Measurements from ENCODE around the gene OPRM1. TPM values are rescaled to one million over a fixed set of nuclear protein-coding genes. Genes with fewer than 3 reads are reported as not detected.
"Not testable (repeated sequence)": the region's sequence is repeated elsewhere in the genome, so short reads cannot be mapped to it uniquely, and the experiment has no call there.

The OPRM1 gene
- total RNA-seq, 1 experiment from 2014 or later = not detected

DNA sequence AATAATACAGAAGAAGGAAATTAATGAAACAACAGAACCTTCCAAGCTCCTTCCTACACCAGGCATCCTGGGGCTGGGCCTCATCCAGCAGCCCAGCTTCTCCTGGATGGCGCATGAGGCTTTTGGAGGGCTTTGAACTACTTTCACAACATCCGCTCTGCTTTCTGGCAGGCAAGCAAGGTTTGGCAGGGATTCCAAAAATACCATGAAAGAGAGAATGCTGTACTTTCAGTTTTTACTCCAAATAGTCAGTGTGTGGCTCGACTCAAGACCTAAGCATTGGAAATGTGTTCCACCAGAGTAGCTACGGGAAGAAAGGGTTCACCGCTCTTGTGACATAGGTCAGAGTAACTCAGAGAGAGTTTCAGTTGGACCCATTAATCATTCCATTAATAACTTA, 125.4 kb downstream of the OPRM1 start:
- peak; percentile 85 for DNase-seq
- Histone ChIP-seq H3K4me3 (no peak overlapping the region), H3K9me3 (no peaks in the 10 kb centered on the region; the same call in 1 of the 2 replicates), H3K27me3 (no peaks in the 10 kb centered on the region), H3K36me3 (no peaks in the 10 kb centered on the region)

DNA sequence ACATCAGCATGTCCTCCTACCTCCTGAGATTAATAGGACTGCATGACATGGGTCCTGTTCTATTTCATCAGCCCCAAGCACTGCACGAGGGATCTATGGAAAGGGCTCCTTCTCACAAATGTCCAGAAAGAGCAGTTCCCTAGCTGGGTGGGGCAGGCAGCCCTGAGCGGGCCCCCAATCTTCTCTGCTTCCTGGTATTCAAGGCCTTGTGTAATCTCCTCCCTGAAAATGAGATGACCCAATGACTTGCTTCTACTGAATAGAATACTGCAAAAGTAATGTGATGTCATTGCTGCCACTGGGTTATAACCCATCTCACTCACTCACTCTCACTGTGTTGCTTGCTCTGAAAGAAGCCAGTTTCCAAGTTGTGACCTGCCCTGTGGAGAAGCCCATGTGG, 126.4 kb downstream of the OPRM1 start:
- no peak overlapping the region for H3K4me3 ChIP-seq
- H3K36me3 ChIP-seq = no peaks in the 10 kb centered on the region
- H3K27me3 ChIP-seq = no peaks in the 10 kb centered on the region
- no peaks in the 10 kb centered on the region; the same call in 1 of the 2 replicates for H3K9me3 ChIP-seq
- no peak for DNase-seq

DNA sequence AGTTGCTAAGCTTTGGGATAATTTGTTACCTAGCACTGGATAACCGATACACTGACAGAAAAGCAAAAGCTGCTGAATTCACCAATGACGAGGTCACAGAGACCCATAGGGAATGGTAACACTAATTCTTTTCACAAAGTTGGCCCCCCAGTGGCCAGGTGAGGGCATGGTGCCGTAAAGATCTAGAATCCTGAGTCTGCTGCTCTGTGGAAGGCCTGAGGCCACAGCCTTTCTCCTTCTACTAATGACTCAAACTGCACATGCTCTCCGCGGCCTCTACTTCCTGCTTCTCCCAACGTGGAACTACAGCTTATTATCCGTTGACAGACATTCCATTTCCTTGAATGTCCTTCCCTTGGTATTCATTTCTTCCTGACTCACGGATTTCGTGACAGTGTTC, 127.1 kb downstream of the OPRM1 start:
- no peaks in the 10 kb centered on the region for H3K27me3 ChIP-seq
- no peak overlapping the region for H3K4me3 ChIP-seq
- DNase-seq = no peak
- H3K9me3 ChIP-seq = no peaks in the 10 kb centered on the region; the same call in 1 of the 2 replicates
- no peaks in the 10 kb centered on the region for H3K36me3 ChIP-seq

DNA sequence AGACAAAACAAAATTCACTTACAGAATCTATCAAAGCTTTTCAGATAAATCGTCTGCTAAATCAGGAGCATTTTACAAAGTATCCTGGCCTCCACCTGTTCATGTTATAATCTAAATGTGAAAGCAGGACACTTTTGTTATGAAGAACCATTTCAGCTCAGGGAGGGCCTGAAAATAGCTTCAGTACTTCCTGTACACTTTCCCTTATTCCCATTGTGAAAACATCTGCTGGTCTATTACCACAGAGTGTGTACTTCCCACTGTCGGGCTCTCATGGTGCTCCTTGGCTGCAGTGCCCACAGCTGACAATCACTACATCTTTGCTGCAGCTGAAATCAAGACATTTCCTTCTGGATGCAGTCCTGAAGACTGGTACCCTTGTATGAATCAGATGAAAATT, 128.1 kb downstream of the OPRM1 start:
- no peak overlapping the region for H3K4me3 ChIP-seq
- no peaks in the 10 kb centered on the region for H3K27me3 ChIP-seq
- H3K36me3 ChIP-seq = no peaks in the 10 kb centered on the region
- H3K9me3 ChIP-seq = no peaks in the 10 kb centered on the region; the same call in 1 of the 2 replicates
- no peak for DNase-seq

DNA sequence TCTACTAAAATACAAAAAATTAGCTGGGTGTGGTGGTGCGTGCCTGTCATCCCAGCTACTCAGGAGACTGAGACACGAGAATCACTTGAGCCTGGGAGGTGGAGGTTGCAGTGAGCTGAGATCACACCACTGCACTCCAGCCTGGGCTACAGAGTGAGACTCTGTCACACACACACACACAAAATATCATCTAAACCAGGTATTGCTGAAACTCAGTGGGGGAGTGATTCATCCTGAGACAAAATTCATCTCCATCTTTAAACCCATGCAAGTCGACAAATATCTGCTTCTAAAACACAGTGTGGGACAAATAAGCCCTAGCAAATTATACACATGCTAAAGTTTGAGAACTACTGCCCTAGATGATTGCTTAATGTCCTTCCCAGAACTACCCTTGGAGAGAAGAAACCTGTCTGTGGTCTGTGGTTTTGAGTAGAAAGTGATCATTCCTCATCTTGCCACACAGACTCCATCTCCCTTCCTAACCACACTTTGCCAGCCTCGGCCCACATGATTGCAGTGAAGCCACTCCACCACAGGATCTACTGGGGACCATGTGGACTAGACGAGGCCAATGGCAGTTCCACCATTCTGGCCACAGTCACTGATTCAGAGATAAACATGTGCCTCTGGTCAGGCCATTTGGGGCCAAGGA, 130.3 kb downstream of the OPRM1 start:
- Histone ChIP-seq H3K36me3 (no peaks in the 10 kb centered on the region), H3K27me3 (no peaks in the 10 kb centered on the region), H3K9me3 (no peaks in the 10 kb centered on the region; the same call in 1 of the 2 replicates), H3K4me3 (no peak overlapping the region)
- DNase-seq = no peak

DNA sequence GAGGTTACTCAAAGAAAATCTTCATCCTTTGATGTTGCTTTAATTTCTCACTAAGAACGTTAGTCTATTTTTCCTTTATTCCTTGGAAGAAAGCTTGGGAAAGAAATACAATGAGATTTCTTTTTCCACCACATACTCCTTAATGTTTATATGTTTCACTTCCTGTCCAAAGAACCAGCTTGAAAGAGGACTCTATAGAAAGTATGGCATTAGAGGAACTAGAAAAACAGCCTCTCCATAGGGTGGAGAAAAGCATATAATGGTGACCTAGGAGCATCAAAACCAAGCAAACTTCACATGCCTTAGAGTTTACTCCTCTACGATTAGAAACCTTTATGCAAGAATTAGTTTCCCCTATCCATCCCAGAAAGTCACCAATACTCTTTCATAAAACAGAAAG, 131.1 kb downstream of the OPRM1 start:
- H3K9me3 ChIP-seq = no peaks in the 10 kb centered on the region; the same call in 1 of the 2 replicates
- no peak for DNase-seq
- H3K36me3 ChIP-seq = no peaks in the 10 kb centered on the region
- H3K27me3 ChIP-seq = no peaks in the 10 kb centered on the region
- no peak overlapping the region for H3K4me3 ChIP-seq

DNA sequence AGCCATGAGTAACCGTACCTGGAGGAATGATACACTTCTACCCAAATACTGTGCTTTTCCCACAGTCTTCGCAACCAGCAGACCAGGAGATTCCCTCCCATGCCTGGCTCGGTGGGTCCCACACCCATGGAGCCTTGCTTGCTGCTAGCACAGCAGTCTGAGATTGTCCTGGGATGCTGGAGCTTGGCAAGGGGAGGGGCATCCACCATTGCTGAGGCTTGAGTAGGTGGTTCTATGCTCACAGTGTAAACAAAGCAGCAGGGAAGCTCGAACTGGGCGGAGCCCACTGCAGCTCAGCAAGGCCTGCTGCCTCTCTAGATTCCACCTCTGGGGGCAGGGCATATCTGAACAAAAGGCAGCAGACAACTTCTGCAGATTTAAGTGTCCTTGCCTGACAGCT, 133.4 kb downstream of the OPRM1 start:
- not testable (repeated sequence) for H3K36me3 ChIP-seq, H3K9me3 ChIP-seq, H3K27me3 ChIP-seq, H3K4me3 ChIP-seq
- DNase-seq = peak; percentile 11

DNA sequence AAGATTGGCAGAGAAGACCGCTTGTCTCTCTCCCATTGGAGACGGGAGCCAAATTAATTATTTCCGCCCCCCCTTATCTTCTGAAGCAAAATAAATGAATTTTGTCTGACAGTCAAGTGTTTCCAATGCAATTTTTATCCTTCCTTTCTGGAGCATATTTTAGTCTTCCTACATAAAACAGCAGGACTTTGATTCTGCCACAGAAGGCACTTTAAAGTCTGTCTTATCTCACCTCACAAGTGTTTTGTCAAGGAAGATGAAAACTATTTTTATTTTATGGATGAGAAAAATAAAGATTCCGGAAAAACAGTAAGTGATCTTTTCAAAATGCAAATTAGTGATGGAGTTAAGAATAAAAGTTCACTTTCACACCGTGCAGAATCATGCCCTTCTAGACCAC, 140.4 kb downstream of the OPRM1 start:
- H3K4me3 ChIP-seq = no peak overlapping the region
- no peak for DNase-seq
- no peaks in the 10 kb centered on the region for H3K27me3 ChIP-seq
- H3K9me3 ChIP-seq = no peaks in the 10 kb centered on the region
- H3K36me3 ChIP-seq = no peaks in the 10 kb centered on the region

DNA sequence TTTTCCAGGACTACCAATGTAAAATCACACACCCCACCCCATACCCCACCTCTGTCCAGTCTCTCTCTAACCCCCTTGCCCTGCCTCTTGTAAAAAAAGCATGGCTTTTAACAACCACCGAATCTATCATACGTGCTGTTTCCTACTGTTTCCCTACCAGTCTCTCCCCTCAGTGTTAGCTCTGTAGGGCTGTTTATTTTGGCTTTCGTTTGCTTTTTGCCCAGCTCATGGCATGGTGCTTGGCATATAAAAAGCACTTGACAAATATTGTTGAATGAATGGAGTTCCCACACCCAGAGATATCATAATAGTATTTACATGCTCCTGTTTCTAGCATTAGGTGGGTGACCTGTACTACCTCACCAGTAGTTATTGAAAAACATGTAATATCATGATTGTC, 148.2 kb downstream of the OPRM1 start:
- no peaks in the 10 kb centered on the region for H3K27me3 ChIP-seq
- H3K36me3 ChIP-seq = no peaks in the 10 kb centered on the region
- H3K9me3 ChIP-seq = no peaks in the 10 kb centered on the region
- H3K4me3 ChIP-seq = no peak overlapping the region
- DNase-seq = no peak

DNA sequence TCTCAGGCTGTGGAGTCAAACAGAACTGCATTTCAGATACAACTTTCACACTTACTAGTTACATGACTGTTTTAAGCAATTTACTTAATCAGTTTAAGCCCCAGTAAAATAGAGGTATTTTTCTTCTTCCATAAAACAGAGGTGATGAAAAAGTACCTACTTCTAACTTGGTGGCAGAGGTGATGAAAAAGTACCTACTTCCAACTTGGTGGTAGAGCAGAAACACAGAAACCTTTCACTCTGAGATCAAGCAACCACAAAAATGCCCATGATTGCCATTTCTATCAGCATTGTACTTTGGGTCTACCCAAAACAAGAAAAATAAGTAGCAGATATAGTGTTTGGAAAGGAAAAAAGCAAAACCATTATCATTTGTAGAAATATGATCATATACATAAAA, 148.7 kb downstream of the OPRM1 start:
- Histone ChIP-seq H3K36me3 (no peaks in the 10 kb centered on the region), H3K4me3 (no peak overlapping the region), H3K9me3 (no peaks in the 10 kb centered on the region), H3K27me3 (no peaks in the 10 kb centered on the region)
- no peak for DNase-seq

DNA sequence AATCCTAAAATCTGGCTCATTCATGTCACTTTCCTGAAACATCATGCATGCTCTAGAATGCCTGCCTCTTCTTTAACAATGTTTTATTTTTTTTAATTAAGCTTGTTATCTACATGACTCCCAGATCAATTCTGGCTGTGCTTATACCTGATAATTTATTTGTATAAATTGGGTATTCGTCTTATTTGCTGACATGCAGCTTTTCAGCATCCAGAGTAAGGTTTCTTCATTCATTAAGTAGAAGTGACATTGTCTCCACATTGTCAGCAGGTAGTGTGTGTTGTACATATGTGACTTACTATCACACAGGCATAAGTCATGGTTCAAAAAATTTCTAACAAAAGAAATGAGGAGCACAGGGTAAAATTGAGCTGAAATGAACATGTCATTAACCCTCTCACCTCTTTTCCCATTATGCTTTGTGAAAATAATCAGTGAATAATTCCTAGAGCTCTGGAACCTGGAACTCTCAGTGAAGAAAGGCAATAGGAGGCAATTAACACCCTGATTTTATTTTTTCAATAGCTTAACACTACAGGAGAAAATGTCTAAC, 157.4 kb downstream of the OPRM1 start:
- H3K36me3 ChIP-seq = no peaks in the 10 kb centered on the region
- H3K27me3 ChIP-seq = no peaks in the 10 kb centered on the region
- no peak for DNase-seq
- H3K4me3 ChIP-seq = no peak overlapping the region
- H3K9me3 ChIP-seq = no peaks in the 10 kb centered on the region

DNA sequence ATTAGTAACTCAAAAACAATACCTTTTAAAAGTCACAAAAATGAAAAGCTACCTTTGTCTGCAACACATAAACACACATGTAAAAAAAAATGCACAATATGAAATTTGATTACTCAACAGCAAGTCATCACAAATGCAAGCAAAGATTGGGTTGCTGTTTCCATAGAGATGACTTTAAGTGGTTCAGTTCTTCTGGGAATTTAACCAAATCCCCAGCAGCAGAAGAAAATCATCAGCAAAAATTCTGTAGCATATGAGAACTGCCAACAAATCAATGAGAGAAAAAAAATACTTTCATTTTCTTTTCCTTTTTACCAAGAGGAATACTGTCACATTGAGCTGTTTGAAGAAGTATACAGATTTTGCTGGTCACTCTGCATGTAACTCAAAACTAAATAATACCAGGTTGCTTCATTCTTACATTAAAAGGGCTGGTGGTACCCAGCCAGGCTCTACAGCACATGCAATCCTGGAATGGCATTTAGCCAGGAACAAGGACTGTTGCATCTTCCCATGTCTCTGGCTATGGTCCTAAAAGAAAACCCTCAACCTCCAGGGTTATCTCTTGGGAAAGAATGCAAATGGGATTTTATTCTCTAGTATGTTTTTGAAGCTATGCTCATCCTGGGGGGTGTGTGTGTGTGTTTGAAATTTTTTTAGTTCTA, 158.3 kb downstream of the OPRM1 start:
- no peaks in the 10 kb centered on the region for H3K9me3 ChIP-seq
- no peaks in the 10 kb centered on the region for H3K36me3 ChIP-seq
- H3K4me3 ChIP-seq = peak overlapping the region; percentile 9; the same call in 1 of the 2 replicates
- DNase-seq = peak; percentile 7
- no peaks in the 10 kb centered on the region for H3K27me3 ChIP-seq

DNA sequence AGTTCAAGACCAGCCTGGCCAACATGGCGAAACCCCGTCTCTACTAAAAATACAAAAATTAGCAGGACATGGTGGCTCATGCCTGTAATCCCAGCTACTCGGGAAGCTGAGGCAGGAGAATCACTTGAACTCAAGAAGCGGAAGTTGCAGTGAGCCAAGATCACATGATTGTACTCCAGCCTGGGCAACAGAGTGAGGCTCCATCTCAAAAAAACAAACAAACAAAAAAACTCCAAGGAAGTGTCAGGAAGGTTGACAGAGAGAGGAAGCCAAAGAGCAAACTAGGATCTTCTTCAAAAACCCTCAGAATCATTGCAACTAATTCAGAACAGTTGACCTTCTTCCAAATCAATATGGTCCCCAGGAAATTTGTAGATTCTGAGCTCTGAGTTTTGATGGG, 162.6 kb downstream of the OPRM1 start:
- not testable (repeated sequence) for H3K9me3 ChIP-seq, H3K27me3 ChIP-seq, H3K4me3 ChIP-seq, H3K36me3 ChIP-seq, DNase-seq

DNA sequence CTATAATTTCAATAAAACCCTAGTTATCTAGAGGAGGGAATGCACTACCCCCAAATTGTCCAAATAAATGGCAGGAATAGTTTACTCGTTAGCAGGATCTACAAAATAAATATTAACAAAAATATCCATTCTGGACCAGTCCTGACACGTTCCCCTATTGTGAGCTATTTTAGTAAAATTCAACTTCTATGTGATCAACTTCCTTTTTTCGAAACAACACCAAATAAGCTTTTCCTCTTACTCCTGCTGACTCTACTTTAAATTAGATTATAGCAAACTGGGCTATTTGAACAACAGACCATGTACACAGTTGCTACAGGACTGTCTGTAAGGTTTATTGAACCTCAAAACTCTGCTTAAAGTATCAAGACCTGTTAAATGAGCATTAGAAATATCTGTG, 163.3 kb downstream of the OPRM1 start:
- no peak for DNase-seq
- Histone ChIP-seq H3K4me3 (no peak overlapping the region), H3K36me3 (no peaks in the 10 kb centered on the region), H3K9me3 (no peaks in the 10 kb centered on the region), H3K27me3 (no peaks in the 10 kb centered on the region)

DNA sequence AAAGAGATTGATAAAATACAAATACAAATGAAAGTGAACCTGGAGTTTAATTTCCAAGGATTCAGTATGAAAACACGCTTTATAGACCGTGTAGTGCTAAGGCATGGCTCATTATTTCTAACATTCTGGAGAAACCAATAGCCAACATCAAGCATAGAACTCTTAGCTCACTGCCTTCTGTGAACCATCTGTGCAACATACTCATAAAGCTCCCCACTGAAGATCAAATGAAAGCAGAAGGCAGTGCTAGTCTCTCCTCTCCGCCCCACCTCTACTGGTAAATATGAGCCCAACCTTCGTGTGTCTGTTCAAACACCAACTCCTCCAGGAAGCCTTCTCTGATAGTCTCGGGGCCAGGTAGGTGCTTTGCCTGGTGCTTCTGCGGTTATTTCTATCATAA, 163.9 kb downstream of the OPRM1 start:
- DNase-seq = no peak
- Histone ChIP-seq H3K9me3 (no peaks in the 10 kb centered on the region), H3K4me3 (no peak overlapping the region), H3K36me3 (no peaks in the 10 kb centered on the region), H3K27me3 (no peaks in the 10 kb centered on the region)

DNA sequence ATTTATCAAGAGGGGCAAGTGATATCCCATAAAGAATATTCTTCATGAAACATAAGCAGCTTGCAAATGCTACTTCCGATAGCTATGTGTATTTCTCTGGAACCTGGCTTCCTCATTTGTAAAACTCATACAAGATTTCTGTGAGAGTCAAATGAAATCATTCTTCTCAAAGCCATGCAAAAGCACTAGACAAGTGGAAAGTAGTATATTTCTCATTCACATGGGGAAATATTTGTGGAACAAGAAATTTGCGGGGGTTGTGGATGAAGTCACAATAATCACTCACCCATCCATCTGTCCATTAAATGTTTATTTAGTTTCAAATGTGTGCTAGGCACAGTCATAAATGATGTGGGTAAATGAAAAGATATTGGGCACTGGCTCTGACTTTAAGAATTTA, 167.1 kb downstream of the OPRM1 start:
- DNase-seq = no peak
- no peaks in the 10 kb centered on the region for H3K27me3 ChIP-seq
- H3K36me3 ChIP-seq = no peaks in the 10 kb centered on the region
- H3K9me3 ChIP-seq = no peaks in the 10 kb centered on the region
- H3K4me3 ChIP-seq = no peak overlapping the region

DNA sequence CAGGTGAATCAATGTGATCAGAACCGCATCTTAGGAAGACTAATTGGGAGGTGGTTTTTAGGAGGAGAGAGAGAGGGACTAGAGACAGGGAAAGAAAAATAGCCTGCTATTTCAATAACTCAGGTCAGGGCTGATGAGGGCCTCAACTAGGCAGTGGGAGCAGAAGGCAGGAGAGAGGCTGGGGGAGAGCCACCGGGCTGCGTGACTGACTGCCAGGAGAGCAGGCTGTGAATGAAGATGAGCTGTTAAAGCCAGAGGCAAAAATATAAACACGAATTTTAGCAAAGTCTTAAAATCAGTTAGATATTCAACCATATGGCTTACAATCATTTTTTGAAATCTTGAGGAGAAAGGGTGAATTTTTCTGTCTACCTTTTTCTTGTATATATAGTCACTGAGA, 168.0 kb downstream of the OPRM1 start:
- DNase-seq = no peak
- H3K27me3 ChIP-seq = no peaks in the 10 kb centered on the region

DNA sequence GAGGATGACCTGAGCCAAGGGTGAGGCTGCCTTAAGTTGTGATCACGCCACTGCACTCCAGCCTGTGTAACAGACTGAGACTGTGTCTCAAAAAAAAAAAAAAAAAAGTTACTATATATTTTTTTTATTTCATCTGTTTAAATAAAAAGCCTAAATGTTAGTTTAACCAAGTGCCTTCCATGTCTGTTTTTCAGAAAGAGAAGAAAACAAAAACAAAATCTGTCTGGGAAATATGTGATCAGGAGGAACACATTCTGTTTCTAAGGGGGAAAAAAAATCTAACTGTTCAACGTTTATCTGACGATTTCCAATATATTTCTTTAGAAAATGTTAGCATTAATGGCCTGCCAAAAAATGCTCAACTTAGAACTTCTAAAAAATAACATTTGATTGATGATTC, 170.5 kb downstream of the OPRM1 start:
- no peak for DNase-seq

More for the DNA sequence above, 168.0 kb downstream of the OPRM1 start:
- Histone ChIP-seq H3K36me3 (no peaks in the 10 kb centered on the region), H3K4me3 (no peak overlapping the region), H3K9me3 (no peaks in the 10 kb centered on the region)

More for the DNA sequence above, 170.5 kb downstream of the OPRM1 start:
- Histone ChIP-seq H3K9me3 (no peaks in the 10 kb centered on the region), H3K36me3 (no peaks in the 10 kb centered on the region), H3K4me3 (no peak overlapping the region), H3K27me3 (no peaks in the 10 kb centered on the region)

All from MG63 (cell line).